ENCODE results near the gene ITGB1BP1. TPM values are rescaled to one million over a fixed set of nuclear protein-coding genes. Genes with fewer than 3 reads are reported as not detected.
A peak's percentile ranks its signal among the peaks of the same experiment; 100 is the strongest.

The ITGB1BP1 gene
- total RNA-seq, 1 donor from 2014 or later: 39.6 TPM

DNA sequence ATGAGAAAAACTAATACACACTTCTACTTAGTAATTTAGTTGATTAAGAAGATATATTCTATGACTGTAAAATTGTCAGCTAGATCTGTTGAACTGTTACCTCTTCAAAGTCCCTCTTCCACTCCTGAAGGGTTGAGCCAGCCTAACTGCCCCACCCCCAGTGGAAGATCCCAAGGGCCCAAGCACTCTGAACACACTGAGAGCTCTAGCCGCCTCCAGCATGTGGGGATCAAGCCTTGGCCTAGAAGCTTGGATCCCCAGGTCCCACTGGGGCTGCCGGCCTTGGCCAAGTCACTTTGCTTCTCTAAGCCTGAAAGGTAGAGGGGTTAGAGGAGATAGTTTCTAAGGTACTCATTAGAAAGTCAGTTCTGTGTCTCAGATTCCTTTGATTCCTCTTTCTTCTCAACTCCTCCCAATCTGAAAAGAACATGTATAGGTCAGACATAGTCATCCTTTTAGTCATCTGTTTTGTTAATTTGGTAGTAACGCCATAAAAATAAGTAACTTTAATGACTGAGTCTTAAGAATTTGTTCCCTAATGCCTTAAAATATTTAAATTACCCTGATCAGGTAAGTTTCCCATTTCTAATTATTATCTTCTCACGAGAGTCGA is 5.7 kb upstream of the ITGB1BP1 start:
- intact Hi-C loops (cut with micrococcal nuclease): loop anchor here (10.0 kb wide), 2 partner anchors 686 to 1916 kb away; partner anchors contain the start of gene ROCK2

DNA sequence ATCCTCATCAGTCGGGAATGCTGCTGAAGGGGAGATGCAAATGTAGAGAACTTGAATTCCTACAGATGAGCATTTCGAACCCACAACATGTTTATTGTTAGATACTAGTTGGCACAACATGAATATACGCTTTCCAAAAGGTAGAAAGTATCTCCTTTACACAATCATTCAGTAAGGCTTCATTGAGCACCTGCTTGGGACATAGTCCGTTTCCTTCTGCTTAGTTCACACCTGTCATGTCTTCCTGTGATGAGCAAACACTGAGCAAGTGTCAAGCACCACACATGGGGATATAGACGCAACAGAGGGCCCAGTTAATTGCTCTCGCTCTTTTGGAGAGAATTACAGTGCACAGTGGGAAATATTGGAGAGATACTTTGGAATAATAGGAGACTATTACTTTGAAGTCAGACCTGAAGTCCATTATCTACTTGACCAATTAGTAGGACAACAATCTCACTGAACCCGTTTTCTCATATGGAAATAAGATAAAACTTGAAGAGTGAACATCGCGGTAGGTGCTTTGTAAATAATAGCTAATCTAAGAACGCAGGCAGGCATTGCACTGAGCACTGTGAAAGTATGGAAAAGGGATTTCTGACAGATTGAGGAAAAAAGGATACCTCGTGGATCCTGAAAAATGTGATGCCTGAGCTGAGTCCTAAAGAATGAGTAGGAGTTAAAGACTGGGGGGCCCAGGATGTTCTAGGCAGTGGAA is 1.3 kb upstream of the ITGB1BP1 start:
- Mint-ChIP-seq H3K9me3 (no peaks in the 10 kb centered on the region), H3K4me3 (no peak overlapping the region), H3K27ac (no peak overlapping the region), H3K27me3 (no peaks in the 10 kb centered on the region), H3K4me1 (peaks cover 21% of the 10 kb centered on the region), H3K36me3 (ENCODE audit: low read depth) (peaks cover 13% of the 10 kb centered on the region)
- ChIA-PET POLR2A (interaction anchor here (0.9 to 2.5 kb wide), 3 partner anchors 131 to 419 kb away, joined by 3 to 27 read pairs (median 3); partner anchors contain the start of genes ADAM17, TAF1B and YWHAQ), CTCF (no interaction called here)
- TF ChIP-seq, protein P1, sequence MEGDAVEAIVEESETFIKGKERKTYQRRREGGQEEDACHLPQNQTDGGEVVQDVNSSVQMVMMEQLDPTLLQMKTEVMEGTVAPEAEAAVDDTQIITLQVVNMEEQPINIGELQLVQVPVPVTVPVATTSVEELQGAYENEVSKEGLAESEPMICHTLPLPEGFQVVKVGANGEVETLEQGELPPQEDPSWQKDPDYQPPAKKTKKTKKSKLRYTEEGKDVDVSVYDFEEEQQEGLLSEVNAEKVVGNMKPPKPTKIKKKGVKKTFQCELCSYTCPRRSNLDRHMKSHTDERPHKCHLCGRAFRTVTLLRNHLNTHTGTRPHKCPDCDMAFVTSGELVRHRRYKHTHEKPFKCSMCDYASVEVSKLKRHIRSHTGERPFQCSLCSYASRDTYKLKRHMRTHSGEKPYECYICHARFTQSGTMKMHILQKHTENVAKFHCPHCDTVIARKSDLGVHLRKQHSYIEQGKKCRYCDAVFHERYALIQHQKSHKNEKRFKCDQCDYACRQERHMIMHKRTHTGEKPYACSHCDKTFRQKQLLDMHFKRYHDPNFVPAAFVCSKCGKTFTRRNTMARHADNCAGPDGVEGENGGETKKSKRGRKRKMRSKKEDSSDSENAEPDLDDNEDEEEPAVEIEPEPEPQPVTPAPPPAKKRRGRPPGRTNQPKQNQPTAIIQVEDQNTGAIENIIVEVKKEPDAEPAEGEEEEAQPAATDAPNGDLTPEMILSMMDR (IDR thresholded peaks at IDR 0.05): no peak
- ATAC-seq (ENCODE audit: low read depth): no peak
- intact Hi-C loops (cut with micrococcal nuclease): loop anchor here (5.0 to 10.0 kb wide), 4 partner anchors 418 to 1920 kb away; partner anchors contain the start of genes MBOAT2, ROCK2 and TAF1B
- DNase-seq: no peak

More for the DNA sequence above, 5.7 kb upstream of the ITGB1BP1 start:
- no peak for ATAC-seq (ENCODE audit: low read depth)
- TF ChIP-seq, protein P1 (IDR thresholded peaks at IDR 0.05): no peak
- H3K4me3 Mint-ChIP-seq: no peak overlapping the region
- peaks cover 43% of the 10 kb centered on the region for H3K36me3 Mint-ChIP-seq (ENCODE audit: low read depth)
- no peak for DNase-seq
- no peaks in the 10 kb centered on the region for H3K9me3 Mint-ChIP-seq
- H3K27ac Mint-ChIP-seq: no peak overlapping the region
- ChIA-PET CTCF (no interaction called here), POLR2A (no interaction called here)
- no peaks in the 10 kb centered on the region for H3K4me1 Mint-ChIP-seq
- H3K27me3 Mint-ChIP-seq: no peaks in the 10 kb centered on the region

DNA sequence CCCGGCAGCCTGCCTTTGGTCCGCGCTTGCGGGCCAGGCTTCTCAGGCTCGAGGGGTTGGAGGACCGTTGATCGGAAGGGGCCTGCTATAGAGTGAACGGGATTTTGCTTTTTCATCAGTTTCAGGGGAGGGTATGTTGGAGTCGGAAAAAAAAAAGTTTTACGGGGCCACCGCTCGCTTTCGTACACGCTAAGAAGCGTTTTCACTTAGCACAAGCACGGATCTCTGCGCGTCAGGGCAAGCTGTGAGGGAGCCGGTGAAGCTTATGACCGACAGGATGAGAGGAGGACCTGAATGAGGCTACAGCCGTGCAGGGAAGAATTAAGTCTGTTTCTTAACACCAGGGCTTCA is 569 bp upstream of the ITGB1BP1 start:
- peak overlapping the region; percentile 91 for H3K27ac Mint-ChIP-seq
- CTCF ChIA-PET: no interaction called here
- DNase-seq (no peak), ATAC-seq (ENCODE audit: low read depth) (peak; percentile 2)
- peaks cover 9% of the 10 kb centered on the region for H3K36me3 Mint-ChIP-seq (ENCODE audit: low read depth)
- H3K27me3 Mint-ChIP-seq: no peaks in the 10 kb centered on the region
- intact Hi-C loops (cut with micrococcal nuclease): loop anchor here (1.0 to 10.0 kb wide), 9 partner anchors 50 to 1921 kb away; partner anchors contain the start of genes ADAM17, IAH1, KIDINS220 and MBOAT2
- peaks cover 22% of the 10 kb centered on the region for H3K4me1 Mint-ChIP-seq
- TF ChIP-seq, protein P1 (IDR thresholded peaks at IDR 0.05): no peak
- H3K9me3 Mint-ChIP-seq: no peaks in the 10 kb centered on the region
- no peak overlapping the region for H3K4me3 Mint-ChIP-seq
- POLR2A ChIA-PET: interaction anchor here (1.4 to 2.5 kb wide), 4 partner anchors 132 to 1732 kb away, joined by 3 to 27 read pairs (median 8); partner anchors contain the start of genes ADAM17, TAF1B and YWHAQ

DNA sequence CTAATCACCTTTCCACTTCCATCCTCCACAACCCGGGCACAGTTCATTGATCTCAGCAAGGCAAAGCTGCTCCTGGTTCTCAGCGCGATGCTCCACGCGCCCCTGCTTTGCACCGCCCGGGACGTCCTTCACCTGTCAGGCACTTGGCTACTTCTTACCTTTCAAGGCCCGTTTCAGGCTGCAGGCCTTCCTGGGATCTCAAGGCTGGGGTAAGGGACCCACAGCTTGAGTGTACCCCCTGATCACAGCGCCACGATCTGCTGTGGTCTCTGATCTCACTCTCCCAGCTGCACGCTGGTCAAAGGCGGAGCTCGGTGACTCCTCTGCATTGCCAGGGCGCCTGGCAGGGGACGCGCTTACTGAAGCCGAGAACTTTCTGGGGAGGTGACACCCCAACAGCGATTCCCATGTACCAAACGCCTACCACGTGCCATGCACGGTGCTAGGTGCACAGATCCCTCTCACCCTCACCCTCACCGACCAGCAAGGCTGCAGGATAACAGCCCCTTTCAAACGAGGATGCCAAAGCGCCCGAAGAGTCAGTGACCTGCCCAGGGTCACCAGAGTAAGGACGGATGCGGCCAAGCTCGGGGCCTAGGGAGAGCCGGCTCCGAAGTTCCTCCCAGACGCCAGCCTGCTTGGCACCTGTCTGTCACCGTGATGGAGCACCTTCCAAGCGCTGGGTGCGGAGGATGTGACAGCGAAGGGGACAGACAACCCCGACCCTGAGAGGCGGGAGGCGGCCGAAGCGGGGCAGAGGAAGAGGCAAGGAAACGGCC is 818 bp downstream of the ITGB1BP1 start:
- Mint-ChIP-seq H3K36me3 (ENCODE audit: low read depth) (peaks cover 14% of the 10 kb centered on the region), H3K4me3 (no peak overlapping the region), H3K9me3 (no peaks in the 10 kb centered on the region), H3K27ac (peak overlapping the region; percentile 84), H3K4me1 (peaks cover 22% of the 10 kb centered on the region), H3K27me3 (no peaks in the 10 kb centered on the region)
- ChIA-PET CTCF (no interaction called here), POLR2A (interaction anchor here (0.9 to 2.5 kb wide), 5 partner anchors 29 to 1733 kb away, joined by 3 to 27 read pairs (median 6); partner anchors contain the start of genes ADAM17, TAF1B and YWHAQ)
- intact Hi-C loops (cut with micrococcal nuclease): loop anchor here (1.0 to 10.0 kb wide), 9 partner anchors 52 to 1922 kb away; partner anchors contain the start of genes ADAM17, IAH1, KIDINS220 and MBOAT2
- no peak for DNase-seq
- TF ChIP-seq, protein P1 (IDR thresholded peaks at IDR 0.05): no peak
- peak; percentile 3 for ATAC-seq (ENCODE audit: low read depth)

Data from activated B cell treated with CpG ODN at 0.5 μM for 24 hours (primary cell).